HepG2 (cell line): ENCODE data around the gene SLC13A5. TPM values are rescaled to one million over a fixed set of nuclear protein-coding genes. Genes with fewer than 3 reads are reported as not detected.

Experiments used
- ATAD3A ChIP-seq: sonication (generic); formaldehyde crosslinking; IDR thresholded peaks from 2 replicates; pipeline ENCODE4 v1.4.0; 2020; ENCODE audit warnings: missing genetic modification reagents
- CEBPB ChIP-seq: IDR thresholded peaks from 2 replicates; pipeline ENCODE4 v1.6.1; 2011; ENCODE audit warnings: low read depth, low read length, improper control_type of control experiment, borderline replicate concordance
- DPF2 ChIP-seq: sonication (generic); formaldehyde crosslinking; IDR thresholded peaks from 2 replicates; pipeline ENCODE4 v1.4.0; 2020; ENCODE audit warnings: mild to moderate bottlenecking, low read depth, missing genetic modification reagents, borderline replicate concordance
- EP300 ChIP-seq, 3 experiments: sonication (generic) in 1 of 3; formaldehyde crosslinking in 1 of 3; IDR thresholded peaks; 2 replicates each; pipeline versions ENCODE4 v1.5.1 to v1.6.1; 2011 to 2020; ENCODE audit warnings: low read depth in 2 of 3, low read length in 2 of 3, borderline replicate concordance in 1 of 3, improper control_type of control experiment in 1 of 3, mild to moderate bottlenecking in 1 of 3, missing genetic modification reagents in 1 of 3, moderate library complexity in 1 of 3
- HNRNPL ChIP-seq: fragments of 200-400 bp; formaldehyde crosslinking; IDR thresholded peaks from 2 replicates; pipeline ENCODE4 v1.6.1; 2017; ENCODE audit warnings: mild to moderate bottlenecking, low read depth, low read length
- MTA3 ChIP-seq: sonication (generic); formaldehyde crosslinking; IDR thresholded peaks from 2 replicates; pipeline ENCODE4 v1.4.0; 2020; ENCODE audit warnings: missing genetic modification reagents
- NR2F6 ChIP-seq, 2 experiments: IDR thresholded peaks; 2 replicates each; pipeline ENCODE4 v1.6.1; 2016; ENCODE audit warnings: antibody characterized with exemption in 1 of 2, mild to moderate bottlenecking in 1 of 2
- PHF21A ChIP-seq: sonication (generic); formaldehyde crosslinking; IDR thresholded peaks from 2 replicates; pipeline ENCODE4 v1.5.0; 2020; ENCODE audit warnings: mild to moderate bottlenecking, missing genetic modification reagents
- RARA ChIP-seq: IDR thresholded peaks from 2 replicates; pipeline ENCODE4 v1.6.1; 2016; ENCODE audit warnings: missing genetic modification reagents, missing compliant biosample characterization
- RBFOX2 ChIP-seq: fragments of 200-400 bp; formaldehyde crosslinking; IDR thresholded peaks from 2 replicates; pipeline ENCODE4 v1.6.1; 2017; ENCODE audit warnings: low read depth, mild to moderate bottlenecking, low read length
- RFX3 ChIP-seq: IDR thresholded peaks from 2 replicates; pipeline ENCODE4 v1.6.1; 2016; ENCODE audit warnings: missing biosample characterization, missing genetic modification reagents
- RXRA ChIP-seq: sonication (generic); formaldehyde crosslinking; IDR thresholded peaks from 2 replicates; pipeline ENCODE4 v1.5.1; 2020; ENCODE audit warnings: missing genetic modification reagents
- UBTF ChIP-seq: sonication (generic); formaldehyde crosslinking; IDR thresholded peaks from 2 replicates; pipeline ENCODE4 v1.4.0; 2020; ENCODE audit warnings: mild to moderate bottlenecking, missing genetic modification reagents
- ZEB1 ChIP-seq: IDR thresholded peaks from 2 replicates; pipeline ENCODE4 v1.6.1; 2012; ENCODE audit warnings: mild to moderate bottlenecking, low read depth, inconsistent platforms; ENCODE audit not compliant: insufficient replicate concordance
- ZFP37 ChIP-seq: sonication (generic); formaldehyde crosslinking; IDR thresholded peaks from 2 replicates; pipeline ENCODE4 v1.4.0; 2020; ENCODE audit warnings: missing genetic modification reagents, borderline replicate concordance
- ZNF12 ChIP-seq: sonication (generic); formaldehyde crosslinking; IDR thresholded peaks from 2 replicates; pipeline ENCODE4 v1.5.0; 2020; ENCODE audit warnings: missing genetic modification reagents
- ZNF260 ChIP-seq: sonication (generic); formaldehyde crosslinking; IDR thresholded peaks from 2 replicates; pipeline ENCODE4 v1.4.0; 2020; ENCODE audit warnings: missing genetic modification reagents, low read depth, mild to moderate bottlenecking, borderline replicate concordance
- ZNF317 ChIP-seq: sonication (generic); formaldehyde crosslinking; IDR thresholded peaks from 2 replicates; pipeline ENCODE4 v1.5.0; 2020; ENCODE audit warnings: mild to moderate bottlenecking, missing genetic modification reagents
- ZNF326 ChIP-seq: sonication (generic); formaldehyde crosslinking; IDR thresholded peaks from 2 replicates; pipeline ENCODE4 v1.4.0; 2020; ENCODE audit warnings: missing genetic modification reagents, borderline replicate concordance
- ZNF644 ChIP-seq: IDR thresholded peaks from 2 replicates; pipeline ENCODE4 v1.6.1; 2016; ENCODE audit warnings: low read depth
- ZNF891 ChIP-seq: sonication (generic); formaldehyde crosslinking; IDR thresholded peaks from 2 replicates; pipeline ENCODE4 v1.5.0; 2020; ENCODE audit warnings: mild to moderate bottlenecking, missing genetic modification reagents
- polyA plus RNA-seq, 8 experiments: library from polyadenylated mRNA; depleted of rRNA in 3 of 8; stranded (reverse) in 7 of 8; unstranded in 1 of 8; fragments of >200 nt; fragmentation: Illumina TruSeq in 4 of 8; extraction: Trizol in 4 of 8; gene quantifications; 2 replicates each; pipeline versions ENCODE4 v1.2.1 to v1.2.3, GENCODE V29; 2011 to 2016; ENCODE audit warnings: low read depth in 4 of 8, missing spikeins in 1 of 8, mixed read lengths in 1 of 8; ENCODE audit not compliant: insufficient read depth in 1 of 8
- total RNA-seq, 5 experiments: library from RNA; depleted of rRNA; stranded (reverse); fragments of >200 nt; fragmentation: Illumina TruSeq; extraction: Trizol; gene quantifications; 2 replicates each; pipeline ENCODE4 v1.2.3, GENCODE V29; 2016; ENCODE audit warnings: low read depth in 1 of 5
- TF ChIP-seq, protein P1 (sequence below): sonication (generic); formaldehyde crosslinking; IDR thresholded peaks from 2 replicates; pipeline ENCODE4 v1.4.0; 2020; ENCODE audit warnings: missing genetic modification reagents, mild to moderate bottlenecking, borderline replicate concordance
- TF ChIP-seq, protein P2 (sequence below): sonication (generic); formaldehyde crosslinking; IDR thresholded peaks from 2 replicates; pipeline ENCODE4 v1.4.0; 2020; ENCODE audit warnings: missing genetic modification reagents

Gene SLC13A5
- total and polyA plus RNA-seq, 2 of the 13 experiments (the other 11 are each of a cell fraction or from before 2014, with no cell fraction given) = 42.8 to 310 TPM

DNA sequence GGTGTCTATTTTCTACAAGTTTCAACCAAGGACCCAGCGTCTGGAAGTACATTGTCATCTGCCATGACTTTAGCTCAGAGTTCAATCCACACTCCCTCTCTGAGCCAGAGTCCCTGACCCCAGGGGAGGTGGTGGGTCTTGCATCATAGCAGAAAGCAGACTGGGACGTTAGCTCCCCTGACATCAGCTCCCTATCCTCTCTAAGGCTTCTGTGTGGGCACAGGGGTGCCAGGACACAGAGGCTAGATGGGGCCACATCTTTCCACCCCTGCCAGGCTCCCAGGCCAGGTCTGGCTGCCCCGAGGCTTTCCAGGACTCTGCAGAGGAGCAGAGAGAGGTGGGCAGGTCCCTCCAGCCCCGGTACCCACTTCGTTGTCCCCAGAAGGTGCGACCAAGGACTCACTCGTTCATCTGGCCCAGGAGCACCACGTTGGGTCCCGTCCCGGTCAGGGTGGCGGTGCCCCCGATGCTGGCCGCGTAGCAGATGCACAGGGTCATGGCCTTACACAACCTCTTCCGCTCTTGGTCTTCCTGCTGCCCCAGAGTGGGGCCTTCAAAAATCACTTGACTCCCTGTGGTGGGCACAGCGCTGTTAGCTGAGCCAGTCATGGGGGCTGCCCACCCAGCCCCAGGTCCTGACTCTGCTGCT is 10.5 kb downstream of the SLC13A5 start (continued):
- TF ChIP-seq ATAD3A (CRISPR knock-in tag) (no peak), ZNF12 (CRISPR knock-in tag) (no peak), UBTF (CRISPR knock-in tag) (0 out of 2 replicates have a peak, but pooled peaks have one; percentile 32), NR2F6 (IDR thresholded peaks at IDR 0.05) (peak; percentile 67), NR2F6 (CRISPR knock-in tag; IDR thresholded peaks at IDR 0.05) (peak; percentile 82), ZNF317 (CRISPR knock-in tag) (no peak), RFX3 (CRISPR knock-in tag) (no peak), RARA (CRISPR knock-in tag) (peak; percentile 78), RBFOX2 (peak; percentile 51; the same call in 1 of the 2 replicates), RXRA (CRISPR knock-in tag) (peak; percentile 55; the same call in 1 of the 2 replicates), CEBPB (peak; percentile 91), ZNF644 (CRISPR knock-in tag) (peak; percentile 40; the same call in 1 of the 2 replicates), MTA3 (CRISPR knock-in tag) (no peak), ZNF326 (no peak), ZNF891 (no peak), ZEB1 (no peak), HNRNPL (0 out of 2 replicates have a peak, but pooled peaks have one; percentile 27), EP300 (IDR thresholded peaks at IDR 0.05; ENCODE audit: low read depth in 2 of 2, low read length in 2 of 2) (peak in 1 of 2 experiments; percentile 41; a peak in 1 of 4 replicates), EP300 (CRISPR knock-in tag; IDR thresholded peaks at IDR 0.05; ENCODE audit: borderline replicate concordance) (no peak), ZFP37 (CRISPR knock-in tag) (no peak), DPF2 (CRISPR knock-in tag) (no peak), PHF21A (CRISPR knock-in tag) (no peak), ZNF260 (no peak)
- TF ChIP-seq, protein P1, sequence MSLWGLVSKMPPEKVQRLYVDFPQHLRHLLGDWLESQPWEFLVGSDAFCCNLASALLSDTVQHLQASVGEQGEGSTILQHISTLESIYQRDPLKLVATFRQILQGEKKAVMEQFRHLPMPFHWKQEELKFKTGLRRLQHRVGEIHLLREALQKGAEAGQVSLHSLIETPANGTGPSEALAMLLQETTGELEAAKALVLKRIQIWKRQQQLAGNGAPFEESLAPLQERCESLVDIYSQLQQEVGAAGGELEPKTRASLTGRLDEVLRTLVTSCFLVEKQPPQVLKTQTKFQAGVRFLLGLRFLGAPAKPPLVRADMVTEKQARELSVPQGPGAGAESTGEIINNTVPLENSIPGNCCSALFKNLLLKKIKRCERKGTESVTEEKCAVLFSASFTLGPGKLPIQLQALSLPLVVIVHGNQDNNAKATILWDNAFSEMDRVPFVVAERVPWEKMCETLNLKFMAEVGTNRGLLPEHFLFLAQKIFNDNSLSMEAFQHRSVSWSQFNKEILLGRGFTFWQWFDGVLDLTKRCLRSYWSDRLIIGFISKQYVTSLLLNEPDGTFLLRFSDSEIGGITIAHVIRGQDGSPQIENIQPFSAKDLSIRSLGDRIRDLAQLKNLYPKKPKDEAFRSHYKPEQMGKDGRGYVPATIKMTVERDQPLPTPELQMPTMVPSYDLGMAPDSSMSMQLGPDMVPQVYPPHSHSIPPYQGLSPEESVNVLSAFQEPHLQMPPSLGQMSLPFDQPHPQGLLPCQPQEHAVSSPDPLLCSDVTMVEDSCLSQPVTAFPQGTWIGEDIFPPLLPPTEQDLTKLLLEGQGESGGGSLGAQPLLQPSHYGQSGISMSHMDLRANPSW = no peak
- TF ChIP-seq, protein P2, sequence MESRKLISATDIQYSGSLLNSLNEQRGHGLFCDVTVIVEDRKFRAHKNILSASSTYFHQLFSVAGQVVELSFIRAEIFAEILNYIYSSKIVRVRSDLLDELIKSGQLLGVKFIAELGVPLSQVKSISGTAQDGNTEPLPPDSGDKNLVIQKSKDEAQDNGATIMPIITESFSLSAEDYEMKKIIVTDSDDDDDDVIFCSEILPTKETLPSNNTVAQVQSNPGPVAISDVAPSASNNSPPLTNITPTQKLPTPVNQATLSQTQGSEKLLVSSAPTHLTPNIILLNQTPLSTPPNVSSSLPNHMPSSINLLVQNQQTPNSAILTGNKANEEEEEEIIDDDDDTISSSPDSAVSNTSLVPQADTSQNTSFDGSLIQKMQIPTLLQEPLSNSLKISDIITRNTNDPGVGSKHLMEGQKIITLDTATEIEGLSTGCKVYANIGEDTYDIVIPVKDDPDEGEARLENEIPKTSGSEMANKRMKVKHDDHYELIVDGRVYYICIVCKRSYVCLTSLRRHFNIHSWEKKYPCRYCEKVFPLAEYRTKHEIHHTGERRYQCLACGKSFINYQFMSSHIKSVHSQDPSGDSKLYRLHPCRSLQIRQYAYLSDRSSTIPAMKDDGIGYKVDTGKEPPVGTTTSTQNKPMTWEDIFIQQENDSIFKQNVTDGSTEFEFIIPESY (CRISPR knock-in tag) = peak; percentile 62; the same call in 1 of the 2 replicates
